HEK293 (cell line): Measurements from ENCODE around the gene P4HA2.
A peak's percentile ranks its signal among the peaks of the same experiment; 100 is the strongest.

Source experiments
- CTCF ChIA-PET: fragments of 350-600 bp; formaldehyde crosslinking; extraction: SDS; loops from one replicate; lab custom pipeline; 2021; ENCODE audit warnings: antibody characterized with exemption; lab: Yijun Ruan, JAX
- POLR2A ChIA-PET: fragments of 300-600 bp; formaldehyde crosslinking; extraction: SDS; loops from one replicate; lab custom pipeline; 2020; ENCODE audit warnings: antibody characterized with exemption, inconsistent platforms; lab: Yijun Ruan, JAX
- H3K27ac ChIP-seq: fragments of 200-500 bp; sonication (Bioruptor generic); 2 replicates; pipeline ENCODE4 v1.5.1; 2014; ENCODE audit warnings: low read depth, low read length, control low read depth, inconsistent platforms; ENCODE audit errors: extremely low read depth
- H3K36me3 ChIP-seq, 2 experiments: fragments of 200-500 bp in 1 of 2; sonication (Bioruptor generic) in 1 of 2; 1 replicate in 1 of 2; 2 replicates in 1 of 2; pipeline ENCODE4 v1.5.1; 2014 to 2017; ENCODE audit warnings: inconsistent platforms in 2 of 2, low read length in 2 of 2; ENCODE audit not compliant: control insufficient read depth in 2 of 2, insufficient read depth in 1 of 2
- H3K4me1 ChIP-seq: fragments of 200-500 bp; sonication (Bioruptor generic); 2 replicates; pipeline ENCODE4 v1.5.1; 2014; ENCODE audit warnings: mild to moderate bottlenecking, low read length, inconsistent platforms; ENCODE audit not compliant: control insufficient read depth, insufficient read depth
- H3K4me3 ChIP-seq: 2 replicates; pipeline ENCODE4 v1.5.1; 2011; ENCODE audit warnings: low read depth, mild to moderate bottlenecking, control low read depth, low read length, moderate library complexity
- H3K9me3 ChIP-seq: fragments of 200-500 bp; sonication (Bioruptor generic); 2 replicates; pipeline ENCODE4 v1.5.1; 2014; ENCODE audit warnings: low read depth, low read length, inconsistent platforms; ENCODE audit not compliant: control insufficient read depth, insufficient read depth
- ATF2 ChIP-seq: fragments of 450-650 bp; formaldehyde crosslinking; IDR thresholded peaks from 2 replicates; pipeline ENCODE4 v1.5.1; 2016; ENCODE audit warnings: missing biosample characterization, missing genetic modification characterization, low read depth
- BCL11B ChIP-seq: fragments of 450-650 bp; formaldehyde crosslinking; IDR thresholded peaks from 2 replicates; pipeline ENCODE4 v1.5.1; 2016; ENCODE audit warnings: low read depth, missing biosample characterization, missing genetic modification characterization
- KLF1 ChIP-seq: fragments of 450-650 bp; formaldehyde crosslinking; IDR thresholded peaks from 2 replicates; pipeline ENCODE4 v1.5.1; 2016; ENCODE audit warnings: missing biosample characterization, missing genetic modification characterization
- KLF10 ChIP-seq: fragments of 450-650 bp; IDR thresholded peaks from 2 replicates; pipeline ENCODE4 v1.5.1; 2018; ENCODE audit warnings: missing biosample characterization, mild to moderate bottlenecking, missing genetic modification characterization
- PRDM1 ChIP-seq: fragments of 450-650 bp; formaldehyde crosslinking; IDR thresholded peaks from 2 replicates; pipeline ENCODE4; 2016; ENCODE audit warnings: missing biosample characterization, missing genetic modification characterization
- PRDM4 ChIP-seq: fragments of 450-650 bp; formaldehyde crosslinking; IDR thresholded peaks from 2 replicates; pipeline ENCODE4 v1.5.1; 2017; ENCODE audit warnings: missing biosample characterization, missing genetic modification characterization
- REPIN1 ChIP-seq: fragments of 450-650 bp; formaldehyde crosslinking; IDR thresholded peaks from 2 replicates; pipeline ENCODE4 v1.5.1; 2017; ENCODE audit warnings: missing biosample characterization, missing genetic modification characterization, low read depth
- REST ChIP-seq: fragments of 450-650 bp; formaldehyde crosslinking; IDR thresholded peaks from 2 replicates; pipeline ENCODE4 v1.5.1; 2016; ENCODE audit warnings: missing biosample characterization, missing genetic modification characterization
- ZBTB49 ChIP-seq: fragments of 450-650 bp; formaldehyde crosslinking; IDR thresholded peaks from 2 replicates; pipeline ENCODE4 v1.5.1; 2016; ENCODE audit warnings: missing biosample characterization, missing genetic modification characterization, low read depth
- ZNF184 ChIP-seq: fragments of 450-650 bp; IDR thresholded peaks from 2 replicates; pipeline ENCODE4 v1.5.1; 2018; ENCODE audit warnings: missing biosample characterization, mild to moderate bottlenecking, missing genetic modification characterization
- ZNF311 ChIP-seq: fragments of 450-650 bp; formaldehyde crosslinking; IDR thresholded peaks from 2 replicates; pipeline ENCODE4 v1.5.1; 2017; ENCODE audit warnings: missing biosample characterization, missing genetic modification characterization, borderline replicate concordance
- ZNF398 ChIP-seq: fragments of 450-650 bp; formaldehyde crosslinking; IDR thresholded peaks from 2 replicates; pipeline ENCODE4 v1.5.1; 2017; ENCODE audit warnings: missing biosample characterization, missing genetic modification characterization
- ZNF510 ChIP-seq: fragments of 450-650 bp; formaldehyde crosslinking; IDR thresholded peaks from 2 replicates; pipeline ENCODE4 v1.5.1; 2018; ENCODE audit warnings: mild to moderate bottlenecking, missing genetic modification characterization, missing biosample characterization; ENCODE audit not compliant: insufficient replicate concordance
- ZNF626 ChIP-seq: fragments of 450-650 bp; sonication (Bioruptor Pico); formaldehyde crosslinking; IDR thresholded peaks from 2 replicates; pipeline ENCODE4 v1.5.1; 2018; ENCODE audit warnings: missing biosample characterization, missing genetic modification characterization, inconsistent platforms
- ZNF843 ChIP-seq: fragments of 450-650 bp; formaldehyde crosslinking; IDR thresholded peaks from 2 replicates; pipeline ENCODE4 v1.5.1; 2016; ENCODE audit warnings: missing biosample characterization, missing genetic modification characterization
- ZSCAN16 ChIP-seq: fragments of 450-650 bp; formaldehyde crosslinking; IDR thresholded peaks from 2 replicates; pipeline ENCODE4 v1.5.1; 2016; ENCODE audit warnings: missing biosample characterization, missing genetic modification characterization
- ZSCAN23 ChIP-seq: fragments of 450-650 bp; formaldehyde crosslinking; IDR thresholded peaks from 2 replicates; pipeline ENCODE4 v1.5.1; 2016; ENCODE audit warnings: missing biosample characterization, missing genetic modification characterization

Gene P4HA2

GRCh38 chr5:132253452-132254320, 26.0 kb upstream of the P4HA2 start:
- POLR2A ChIA-PET: no interaction called here
- no peak for TF ChIP-seq BCL11B
- peak; percentile 46; the same call in 1 of the 2 replicates for TF ChIP-seq KLF1 (tag by site-specific recombination)
- CTCF ChIA-PET: interaction anchor here (0.9 to 1.4 kb wide), 2 partner anchors 11 to 15 kb away, joined by 4 to 5 read pairs; no protein-coding TSS in a partner anchor
- Histone ChIP-seq H3K4me1 (no peaks in the 10 kb centered on the region), H3K36me3 (no peaks in the 10 kb centered on the region), H3K27ac (no peak overlapping the region), H3K9me3 (no peaks in the 10 kb centered on the region), H3K4me3 (no peak overlapping the region)

- no peaks in the 10 kb centered on the region for H3K9me3 ChIP-seq
- TF ChIP-seq ZNF626 (tag by site-specific recombination) (no peak), PRDM1 (tag by site-specific recombination) (no peak), ZNF398 (tag by site-specific recombination) (no peak), REST (tag by site-specific recombination) (no peak), ZNF843 (tag by site-specific recombination) (no peak), ZNF510 (no peak), KLF10 (tag by site-specific recombination) (no peak)
- no peaks in the 10 kb centered on the region for H3K36me3 ChIP-seq
- no peaks in the 10 kb centered on the region for H3K4me1 ChIP-seq
- ChIA-PET POLR2A (no interaction called here), CTCF (no interaction called here)
- H3K27ac ChIP-seq: no peak overlapping the region
- no peak overlapping the region for H3K4me3 ChIP-seq
Observed at GRCh38 chr5:132253008-132253441, 25.4 kb upstream of the P4HA2 start.

GRCh38 chr5:132251220-132251725, 23.6 kb upstream of the P4HA2 start:
- Histone ChIP-seq H3K9me3 (no peaks in the 10 kb centered on the region), H3K4me1 (no peaks in the 10 kb centered on the region), H3K36me3 (no peaks in the 10 kb centered on the region), H3K4me3 (no peak overlapping the region), H3K27ac (no peak overlapping the region)
- ChIA-PET CTCF (interaction anchor here (6.8 kb wide), 1 partner anchor 13 kb away, joined by 52 read pairs; no protein-coding TSS in a partner anchor), POLR2A (no interaction called here)
- TF ChIP-seq ZBTB49 (tag by site-specific recombination) (no peak), ATF2 (tag by site-specific recombination) (no peak), ZSCAN23 (tag by site-specific recombination) (no peak), PRDM4 (tag by site-specific recombination) (no peak), ZNF311 (tag by site-specific recombination) (no peak), ZSCAN16 (tag by site-specific recombination) (no peak), ZNF184 (tag by site-specific recombination) (no peak), REPIN1 (tag by site-specific recombination) (no peak)
